ENCODE results near the gene SFT2D1. TPM values are rescaled to one million over a fixed set of nuclear protein-coding genes. Genes with fewer than 3 reads are reported as not detected.

The SFT2D1 gene
- total RNA-seq, 4 donors from 2014 or later, result 40.0 to 63.7 (median 53.8) TPM

DNA sequence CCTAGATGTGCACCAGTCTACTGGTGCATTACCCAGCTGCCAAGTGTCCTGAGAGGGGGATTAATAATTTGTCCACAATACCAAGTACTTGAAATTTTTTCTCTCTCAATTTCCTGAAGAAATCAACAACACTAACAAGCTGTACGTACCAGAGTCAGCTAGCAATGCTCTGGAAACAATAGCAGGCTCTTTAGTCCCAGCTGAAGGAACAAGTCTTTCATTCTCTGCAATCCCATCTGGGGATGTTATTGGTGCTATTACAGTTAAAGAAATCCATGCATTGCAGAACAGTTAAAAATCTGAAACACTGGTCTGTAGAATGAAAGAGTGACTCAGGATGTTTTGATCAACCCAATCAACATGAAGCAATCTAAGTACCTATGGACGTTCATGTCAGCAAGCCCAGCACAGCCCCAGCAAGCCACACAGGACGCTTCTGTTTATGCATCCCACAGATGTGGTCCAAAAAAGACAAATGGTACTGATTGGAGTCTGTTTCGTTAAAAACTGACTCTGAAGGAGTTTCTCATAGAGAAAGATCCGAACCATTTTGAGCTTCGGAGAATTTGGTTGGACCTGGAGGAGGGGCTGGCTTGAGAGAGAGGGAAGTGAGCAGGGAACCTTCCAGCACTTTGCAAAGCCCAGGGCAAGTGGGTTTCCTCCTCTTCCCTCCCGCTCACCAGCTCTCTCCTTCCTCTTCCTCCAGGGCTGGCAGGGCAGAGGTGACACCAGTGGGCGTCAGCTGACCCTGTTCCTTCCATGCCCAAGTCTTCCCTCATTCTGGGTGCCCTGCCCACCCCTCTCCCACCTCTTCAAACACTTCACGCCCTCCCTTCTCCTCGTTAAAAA lies 46.1 kb downstream of the SFT2D1 start:
- no peak for ATAC-seq (ENCODE audit: low FRiP score)
- TF ChIP-seq, protein P1, sequence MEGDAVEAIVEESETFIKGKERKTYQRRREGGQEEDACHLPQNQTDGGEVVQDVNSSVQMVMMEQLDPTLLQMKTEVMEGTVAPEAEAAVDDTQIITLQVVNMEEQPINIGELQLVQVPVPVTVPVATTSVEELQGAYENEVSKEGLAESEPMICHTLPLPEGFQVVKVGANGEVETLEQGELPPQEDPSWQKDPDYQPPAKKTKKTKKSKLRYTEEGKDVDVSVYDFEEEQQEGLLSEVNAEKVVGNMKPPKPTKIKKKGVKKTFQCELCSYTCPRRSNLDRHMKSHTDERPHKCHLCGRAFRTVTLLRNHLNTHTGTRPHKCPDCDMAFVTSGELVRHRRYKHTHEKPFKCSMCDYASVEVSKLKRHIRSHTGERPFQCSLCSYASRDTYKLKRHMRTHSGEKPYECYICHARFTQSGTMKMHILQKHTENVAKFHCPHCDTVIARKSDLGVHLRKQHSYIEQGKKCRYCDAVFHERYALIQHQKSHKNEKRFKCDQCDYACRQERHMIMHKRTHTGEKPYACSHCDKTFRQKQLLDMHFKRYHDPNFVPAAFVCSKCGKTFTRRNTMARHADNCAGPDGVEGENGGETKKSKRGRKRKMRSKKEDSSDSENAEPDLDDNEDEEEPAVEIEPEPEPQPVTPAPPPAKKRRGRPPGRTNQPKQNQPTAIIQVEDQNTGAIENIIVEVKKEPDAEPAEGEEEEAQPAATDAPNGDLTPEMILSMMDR (IDR thresholded peaks at IDR 0.05), result no peak

DNA sequence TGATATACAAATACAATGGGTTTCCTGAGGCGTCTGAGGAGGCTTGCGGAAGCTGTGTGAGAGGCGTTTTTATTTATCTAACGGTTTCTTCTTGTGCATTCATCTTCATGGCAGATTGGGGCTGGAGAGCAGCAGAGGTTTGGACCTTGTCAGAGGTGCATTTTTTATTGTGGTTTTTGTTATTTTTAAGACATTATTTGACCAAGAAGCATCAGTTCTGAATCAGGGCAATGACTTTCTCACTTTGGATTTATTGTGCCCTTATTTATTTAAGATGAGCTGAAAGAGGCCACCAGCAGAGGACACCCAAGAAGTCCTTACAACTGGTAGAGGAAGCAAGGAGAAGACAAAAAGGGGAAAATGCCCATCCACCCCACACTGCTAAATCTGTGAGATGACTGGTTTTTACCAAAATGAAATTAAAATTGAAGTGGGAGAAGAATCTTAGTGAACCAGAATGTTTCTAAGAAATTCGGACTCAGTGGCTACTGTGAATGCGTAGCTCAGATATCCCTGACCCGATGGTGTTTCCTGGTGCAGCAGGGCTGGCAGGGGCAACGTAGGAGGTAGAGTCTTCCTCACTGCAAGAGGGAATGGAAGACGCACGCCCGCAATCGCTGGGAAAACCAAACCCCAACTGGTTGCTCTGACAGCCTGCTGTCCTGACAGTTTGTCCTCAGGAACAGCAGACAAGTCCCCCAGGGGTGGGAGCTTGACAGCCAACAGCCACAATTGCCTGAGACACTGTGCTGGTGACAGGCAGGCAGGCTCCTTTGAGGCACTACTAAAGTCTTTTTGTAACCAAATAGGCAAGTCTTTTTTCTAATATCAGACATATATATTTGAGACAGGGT lies 48.4 kb downstream of the SFT2D1 start:
- DNase-seq (ENCODE audit: low spot score) (no peak), ATAC-seq (ENCODE audit: low FRiP score) (no peak)
- TF ChIP-seq, protein P1 (IDR thresholded peaks at IDR 0.05), result no peak

More for the DNA sequence above, 46.1 kb downstream of the SFT2D1 start:
- DNase-seq (ENCODE audit: low spot score), result no peak

DNA sequence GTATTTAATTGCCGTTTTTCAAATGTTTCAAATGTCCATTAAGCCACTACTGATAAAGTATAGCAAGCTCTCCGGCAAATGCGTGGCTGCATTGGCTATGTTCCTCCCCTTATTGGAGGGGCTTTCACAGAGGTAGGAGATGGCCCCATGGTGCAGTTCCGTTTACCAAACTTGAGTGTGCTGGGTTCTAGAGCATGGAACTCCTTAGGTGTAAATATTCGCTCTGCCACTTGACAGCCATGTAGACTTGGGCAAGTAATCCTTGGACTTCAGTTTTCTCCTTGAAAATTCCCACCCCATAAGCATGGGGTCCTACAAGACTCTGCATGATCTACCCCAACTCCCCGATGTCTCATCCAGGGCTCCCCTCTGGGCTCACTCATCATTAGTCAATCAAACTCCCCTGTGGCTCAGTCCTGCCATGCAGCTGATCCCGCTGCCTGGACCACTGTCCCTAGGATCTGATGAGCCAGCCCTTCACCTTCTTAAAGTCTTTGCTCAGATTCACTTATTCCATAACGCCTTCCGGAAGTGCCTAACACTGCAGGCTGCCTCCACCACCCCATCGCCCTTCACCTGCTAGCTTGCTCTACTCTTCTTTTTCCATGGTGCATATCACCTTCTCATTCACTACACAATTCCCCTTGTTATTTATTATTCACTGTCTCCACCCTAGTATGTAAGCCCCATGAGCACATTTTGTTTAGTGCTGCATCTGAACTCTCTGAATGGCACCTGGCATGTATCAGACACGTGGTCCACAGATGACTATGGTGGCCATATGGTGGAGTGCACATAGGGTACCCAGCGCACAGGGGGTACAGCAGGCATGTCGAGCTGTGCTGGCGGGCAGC lies 52.9 kb downstream of the SFT2D1 start:
- TF ChIP-seq, protein P1 (IDR thresholded peaks at IDR 0.05), result no peak
- ATAC-seq (ENCODE audit: low FRiP score), result no peak
- DNase-seq (ENCODE audit: low spot score), result no peak

DNA sequence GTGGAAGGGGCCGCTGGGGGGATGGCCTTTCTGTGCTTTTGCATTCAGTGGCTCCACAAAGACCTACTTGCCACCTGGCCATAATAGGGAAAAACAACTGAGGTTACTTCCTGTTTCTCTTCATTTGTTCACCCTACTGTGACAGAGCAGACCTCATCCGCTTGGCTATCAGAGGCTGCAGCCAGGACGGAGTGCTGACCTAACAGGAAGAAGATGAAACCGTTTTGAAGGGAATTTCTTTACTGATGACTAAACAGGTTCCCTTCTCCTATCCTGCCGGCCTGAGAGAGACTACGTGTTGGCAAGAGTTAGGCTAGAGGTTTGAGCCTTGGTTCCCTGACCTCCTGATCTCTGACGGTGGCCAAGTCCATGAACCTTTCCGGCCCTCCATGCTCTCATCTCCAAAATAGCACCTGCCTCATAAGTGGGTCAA lies 55.5 kb downstream of the SFT2D1 start:
- no peak for DNase-seq (ENCODE audit: low spot score)
- TF ChIP-seq, protein P1 (IDR thresholded peaks at IDR 0.05), result no peak
- ATAC-seq (ENCODE audit: low FRiP score), result no peak

DNA sequence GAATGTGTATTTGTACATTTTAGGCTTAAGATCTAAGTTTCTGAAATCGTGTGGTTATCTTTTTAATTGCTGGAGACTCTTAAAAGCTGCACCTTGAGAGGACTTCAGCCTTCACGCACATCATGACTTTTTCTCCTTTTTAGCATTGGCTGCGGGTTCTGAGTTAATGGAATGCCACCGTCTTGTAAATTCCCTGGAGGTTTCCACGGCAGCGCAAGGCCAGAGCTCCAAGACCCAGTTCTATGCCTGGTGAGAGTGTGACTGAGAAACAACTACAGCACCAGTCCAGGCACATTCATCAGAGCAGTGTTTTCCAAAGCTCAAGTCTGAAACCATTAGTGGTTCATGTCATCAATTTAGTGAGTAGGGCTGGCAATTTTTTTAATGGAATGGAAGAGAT lies 57.1 kb downstream of the SFT2D1 start:
- no peak for ATAC-seq (ENCODE audit: low FRiP score)
- TF ChIP-seq, protein P1 (IDR thresholded peaks at IDR 0.05), result no peak
- no peak for DNase-seq (ENCODE audit: low spot score)

DNA sequence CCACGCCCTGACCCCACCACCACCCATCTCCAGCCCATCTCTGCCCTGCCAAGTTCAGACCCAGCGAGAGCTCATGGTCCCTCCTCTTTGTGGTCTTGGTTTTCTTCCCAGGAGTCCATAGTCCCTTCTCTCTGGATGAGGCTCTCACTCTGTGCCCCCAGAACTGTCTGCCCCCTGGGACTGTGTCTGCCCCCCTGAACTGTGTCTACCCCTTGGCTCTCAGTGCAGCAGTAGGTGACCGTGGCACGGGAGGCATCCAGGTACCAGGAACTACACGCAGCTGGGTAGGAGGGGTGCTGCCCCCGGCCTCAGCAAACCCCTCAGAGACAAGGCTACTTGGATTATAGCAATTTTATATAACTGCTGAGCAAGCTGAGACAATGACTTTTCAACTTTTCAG lies 57.7 kb downstream of the SFT2D1 start:
- ATAC-seq (ENCODE audit: low FRiP score) (no peak), DNase-seq (ENCODE audit: low spot score) (no peak)
- TF ChIP-seq, protein P1 (IDR thresholded peaks at IDR 0.05), result no peak

Data from omental fat pad (tissue), 4 donors.